Activated CD4-positive, alpha-beta memory T cell treated with anti-CD3 and anti-CD28 coated beads, Interleukin-2, amount 10 ng/mL, durations not matched to agents 7 days and 5 days (primary cell): Measurements from ENCODE around the gene METAP1. TPM values are rescaled to one million over a fixed set of nuclear protein-coding genes. Genes with fewer than 3 reads are reported as not detected.
"Not testable (repeated sequence)": the region's sequence is repeated elsewhere in the genome, so short reads cannot be mapped to it uniquely, and the experiment has no call there.

Experiments used
- CTCF ChIA-PET: fragments of 350-600 bp; sonication (Branson Sonifier 250); formaldehyde crosslinking; loops from one replicate; lab custom pipeline; 2021; ENCODE audit warnings: antibody characterized with exemption, inconsistent platforms; lab: Charles Lee
- POLR2A ChIA-PET: fragments of 350-600 bp; sonication (Branson Sonifier 250); formaldehyde crosslinking; loops from one replicate; lab custom pipeline; 2021; ENCODE audit warnings: antibody characterized with exemption; lab: Charles Lee
- DNase-seq: peaks from one replicate; pipeline ENCODE4 v3.0.0-alpha.2; 2020
- H3K27ac Mint-ChIP-seq: one replicate; pipeline ENCODE4 v1.8.0; 2021; ENCODE audit warnings: mild to moderate bottlenecking, mixed read lengths
- H3K27me3 Mint-ChIP-seq: one replicate; pipeline ENCODE4 v1.8.0; 2021; ENCODE audit warnings: mixed read lengths
- H3K36me3 Mint-ChIP-seq: one replicate; pipeline ENCODE4 v1.8.0; 2021; ENCODE audit warnings: low read depth, mixed read lengths
- H3K4me1 Mint-ChIP-seq: one replicate; pipeline ENCODE4 v1.8.0; 2021; ENCODE audit warnings: mixed read lengths
- H3K4me3 Mint-ChIP-seq: one replicate; pipeline ENCODE4 v1.8.0; 2021; ENCODE audit warnings: mild to moderate bottlenecking, mixed read lengths
- H3K9me3 Mint-ChIP-seq: one replicate; pipeline ENCODE4 v1.8.0; 2021; ENCODE audit warnings: mixed read lengths
- total RNA-seq, 2 experiments: library from RNA; stranded (reverse); gene quantifications; one replicate each; pipeline ENCODE4 v1.2.3, GENCODE V29; 2021

The METAP1 gene
- total RNA-seq, 2 experiments from 2014 or later, result 41.5 to 44.9 TPM

GRCh38 chr4:99088481-99089365 is 93.2 kb downstream of the METAP1 start, which contains the start of gene ADH5:
Gene ADH5, minus strand, starts transcription at chr4:99088788. Its CDS starts 88 bp downstream, at chr4:99088700.
- H3K4me1 Mint-ChIP-seq, result peaks cover 45% of the 10 kb centered on the region
- no peaks in the 10 kb centered on the region for H3K27me3 Mint-ChIP-seq
- peak within 1 kb of the TSS; percentile 93 for H3K4me3 Mint-ChIP-seq
- peak; percentile 92 for DNase-seq
- peaks cover 26% of the 10 kb centered on the region for H3K36me3 Mint-ChIP-seq
- ChIA-PET POLR2A (interaction anchor here (0.5 to 5.1 kb wide), 23 partner anchors 14 to 858 kb away, joined by 3 to 61 read pairs (median 5); partner anchors contain the start of genes C4orf17, DAPP1, DNAJB14 and EIF4E), CTCF (interaction anchor here (1.0 to 2.1 kb wide), 6 partner anchors 12 to 149 kb away, joined by 3 to 17 read pairs (median 4); partner anchors contain the start of gene METAP1)
- no peaks in the 10 kb centered on the region for H3K9me3 Mint-ChIP-seq
- peak within 1 kb of the TSS; percentile 97 for H3K27ac Mint-ChIP-seq

GRCh38 chr4:99090481-99091215 is 95.1 kb downstream of the METAP1 start:
- Mint-ChIP-seq H3K4me1 (peaks cover 37% of the 10 kb centered on the region), H3K4me3 (peak overlapping the region; percentile 29), H3K9me3 (no peaks in the 10 kb centered on the region), H3K36me3 (peaks cover 13% of the 10 kb centered on the region), H3K27me3 (no peaks in the 10 kb centered on the region), H3K27ac (no peak overlapping the region)
- DNase-seq, result no peak
- ChIA-PET CTCF (interaction anchor here (1.1 kb wide), 1 partner anchor 623 kb away, joined by 3 read pairs; no protein-coding TSS in a partner anchor), POLR2A (no interaction called here)

GRCh38 chr4:99091216-99091575 is 95.7 kb downstream of the METAP1 start:
- peaks cover 11% of the 10 kb centered on the region for H3K36me3 Mint-ChIP-seq
- H3K27me3 Mint-ChIP-seq, result no peaks in the 10 kb centered on the region
- H3K9me3 Mint-ChIP-seq, result no peaks in the 10 kb centered on the region
- CTCF ChIA-PET, result interaction anchor here (1.1 kb wide), 1 partner anchor 623 kb away, joined by 3 read pairs; no protein-coding TSS in a partner anchor
- DNase-seq, result no peak
- H3K4me3 Mint-ChIP-seq, result no peak overlapping the region
- POLR2A ChIA-PET, result no interaction called here
- peaks cover 36% of the 10 kb centered on the region for H3K4me1 Mint-ChIP-seq
- no peak overlapping the region for H3K27ac Mint-ChIP-seq

- DNase-seq, H3K9me3 Mint-ChIP-seq, H3K27me3 Mint-ChIP-seq, H3K36me3 Mint-ChIP-seq, H3K27ac Mint-ChIP-seq, POLR2A ChIA-PET, H3K4me3 Mint-ChIP-seq: not testable (repeated sequence)
- CTCF ChIA-PET, result interaction anchor here (1.1 kb wide), 1 partner anchor 624 kb away, joined by 3 read pairs; no protein-coding TSS in a partner anchor
- H3K4me1 Mint-ChIP-seq, result peaks cover 30% of the 10 kb centered on the region
These were observed 96.3 kb downstream of the METAP1 start for GRCh38 chr4:99091841-99092240.

- no peak for DNase-seq
- H3K27ac Mint-ChIP-seq, result no peak overlapping the region
- no peak overlapping the region for H3K4me3 Mint-ChIP-seq
- peaks cover 1% of the 10 kb centered on the region for H3K4me1 Mint-ChIP-seq
- POLR2A ChIA-PET, result no interaction called here
- CTCF ChIA-PET, result no interaction called here
- peaks cover 8% of the 10 kb centered on the region for H3K27me3 Mint-ChIP-seq
- no peaks in the 10 kb centered on the region for H3K9me3 Mint-ChIP-seq
- H3K36me3 Mint-ChIP-seq, result peaks cover 2% of the 10 kb centered on the region
These were observed 103.8 kb downstream of the METAP1 start for GRCh38 chr4:99099311-99099710.

GRCh38 chr4:99099814-99100213 is 104.3 kb downstream of the METAP1 start:
- H3K4me1 Mint-ChIP-seq, H3K4me3 Mint-ChIP-seq, H3K27me3 Mint-ChIP-seq, H3K9me3 Mint-ChIP-seq, POLR2A ChIA-PET, DNase-seq, H3K27ac Mint-ChIP-seq, CTCF ChIA-PET, H3K36me3 Mint-ChIP-seq: not testable (repeated sequence)

- DNase-seq, result no peak
- Mint-ChIP-seq H3K9me3 (no peaks in the 10 kb centered on the region), H3K4me3 (no peak overlapping the region), H3K27ac (no peak overlapping the region), H3K4me1 (peaks cover 1% of the 10 kb centered on the region), H3K36me3 (no peaks in the 10 kb centered on the region), H3K27me3 (peaks cover 8% of the 10 kb centered on the region)
- CTCF ChIA-PET, result interaction anchor here (1.0 kb wide), 1 partner anchor 12 kb away, joined by 3 read pairs; the partner anchor contains the start of gene ADH5
- POLR2A ChIA-PET, result no interaction called here
These were observed 105.4 kb downstream of the METAP1 start for GRCh38 chr4:99100876-99101275.

GRCh38 chr4:99102634-99103033 is 107.1 kb downstream of the METAP1 start:
- no peaks in the 10 kb centered on the region for H3K27me3 Mint-ChIP-seq
- CTCF ChIA-PET, result no interaction called here
- no peak for DNase-seq
- POLR2A ChIA-PET, result no interaction called here
- H3K36me3 Mint-ChIP-seq, result no peaks in the 10 kb centered on the region
- H3K4me1 Mint-ChIP-seq, result peaks cover 1% of the 10 kb centered on the region
- no peak overlapping the region for H3K27ac Mint-ChIP-seq
- H3K9me3 Mint-ChIP-seq, result no peaks in the 10 kb centered on the region
- no peak overlapping the region for H3K4me3 Mint-ChIP-seq

GRCh38 chr4:99103166-99103565 is 107.6 kb downstream of the METAP1 start:
- CTCF ChIA-PET, result no interaction called here
- no peaks in the 10 kb centered on the region for H3K9me3 Mint-ChIP-seq

GRCh38 chr4:99104153-99104552 is 108.6 kb downstream of the METAP1 start:
- no peak for DNase-seq
- POLR2A ChIA-PET, result no interaction called here
- Mint-ChIP-seq H3K4me3 (no peak overlapping the region), H3K27me3 (no peaks in the 10 kb centered on the region), H3K9me3 (no peaks in the 10 kb centered on the region), H3K27ac (no peak overlapping the region), H3K4me1 (peaks cover 1% of the 10 kb centered on the region), H3K36me3 (no peaks in the 10 kb centered on the region)
- CTCF ChIA-PET, result no interaction called here

More at GRCh38 chr4:99103166-99103565, 107.6 kb downstream of the METAP1 start:
- no peak for DNase-seq
- Mint-ChIP-seq H3K27ac (no peak overlapping the region), H3K4me3 (no peak overlapping the region), H3K36me3 (no peaks in the 10 kb centered on the region), H3K27me3 (no peaks in the 10 kb centered on the region), H3K4me1 (peaks cover 1% of the 10 kb centered on the region)
- POLR2A ChIA-PET, result no interaction called here

- H3K27ac Mint-ChIP-seq, H3K4me1 Mint-ChIP-seq, H3K9me3 Mint-ChIP-seq, DNase-seq, H3K4me3 Mint-ChIP-seq, H3K36me3 Mint-ChIP-seq, CTCF ChIA-PET, POLR2A ChIA-PET, H3K27me3 Mint-ChIP-seq: not testable (repeated sequence)
These were observed 113.8 kb downstream of the METAP1 start for GRCh38 chr4:99109286-99109685.
